Activated CD4-positive, alpha-beta memory T cell treated with anti-CD3 and anti-CD28 coated beads, Interleukin-2, amount 10 ng/mL, durations not matched to agents 7 days and 5 days (primary cell): ENCODE results near the gene PPP1R11. TPM values are rescaled to one million over a fixed set of nuclear protein-coding genes. Genes with fewer than 3 reads are reported as not detected.
"Not testable (repeated sequence)": the region's sequence is repeated elsewhere in the genome, so short reads cannot be mapped to it uniquely, and the experiment has no call there.

Experiments
- CTCF ChIA-PET: fragments of 350-600 bp; sonication (Branson Sonifier 250); formaldehyde crosslinking; loops from one replicate; lab custom pipeline; 2021; ENCODE audit warnings: antibody characterized with exemption, inconsistent platforms; lab: Charles Lee
- POLR2A ChIA-PET: fragments of 350-600 bp; sonication (Branson Sonifier 250); formaldehyde crosslinking; loops from one replicate; lab custom pipeline; 2021; ENCODE audit warnings: antibody characterized with exemption; lab: Charles Lee
- DNase-seq: peaks from one replicate; pipeline ENCODE4 v3.0.0-alpha.2; 2020
- H3K27ac Mint-ChIP-seq: one replicate; pipeline ENCODE4 v1.8.0; 2021; ENCODE audit warnings: mild to moderate bottlenecking, mixed read lengths
- H3K27me3 Mint-ChIP-seq: one replicate; pipeline ENCODE4 v1.8.0; 2021; ENCODE audit warnings: mixed read lengths
- H3K36me3 Mint-ChIP-seq: one replicate; pipeline ENCODE4 v1.8.0; 2021; ENCODE audit warnings: low read depth, mixed read lengths
- H3K4me1 Mint-ChIP-seq: one replicate; pipeline ENCODE4 v1.8.0; 2021; ENCODE audit warnings: mixed read lengths
- H3K4me3 Mint-ChIP-seq: one replicate; pipeline ENCODE4 v1.8.0; 2021; ENCODE audit warnings: mild to moderate bottlenecking, mixed read lengths
- H3K9me3 Mint-ChIP-seq: one replicate; pipeline ENCODE4 v1.8.0; 2021; ENCODE audit warnings: mixed read lengths
- total RNA-seq, 2 experiments: library from RNA; stranded (reverse); gene quantifications; one replicate each; pipeline ENCODE4 v1.2.3, GENCODE V29; 2021

The PPP1R11 gene
- total RNA-seq, 2 experiments from 2014 or later = 62.5 to 62.6 TPM

DNA sequence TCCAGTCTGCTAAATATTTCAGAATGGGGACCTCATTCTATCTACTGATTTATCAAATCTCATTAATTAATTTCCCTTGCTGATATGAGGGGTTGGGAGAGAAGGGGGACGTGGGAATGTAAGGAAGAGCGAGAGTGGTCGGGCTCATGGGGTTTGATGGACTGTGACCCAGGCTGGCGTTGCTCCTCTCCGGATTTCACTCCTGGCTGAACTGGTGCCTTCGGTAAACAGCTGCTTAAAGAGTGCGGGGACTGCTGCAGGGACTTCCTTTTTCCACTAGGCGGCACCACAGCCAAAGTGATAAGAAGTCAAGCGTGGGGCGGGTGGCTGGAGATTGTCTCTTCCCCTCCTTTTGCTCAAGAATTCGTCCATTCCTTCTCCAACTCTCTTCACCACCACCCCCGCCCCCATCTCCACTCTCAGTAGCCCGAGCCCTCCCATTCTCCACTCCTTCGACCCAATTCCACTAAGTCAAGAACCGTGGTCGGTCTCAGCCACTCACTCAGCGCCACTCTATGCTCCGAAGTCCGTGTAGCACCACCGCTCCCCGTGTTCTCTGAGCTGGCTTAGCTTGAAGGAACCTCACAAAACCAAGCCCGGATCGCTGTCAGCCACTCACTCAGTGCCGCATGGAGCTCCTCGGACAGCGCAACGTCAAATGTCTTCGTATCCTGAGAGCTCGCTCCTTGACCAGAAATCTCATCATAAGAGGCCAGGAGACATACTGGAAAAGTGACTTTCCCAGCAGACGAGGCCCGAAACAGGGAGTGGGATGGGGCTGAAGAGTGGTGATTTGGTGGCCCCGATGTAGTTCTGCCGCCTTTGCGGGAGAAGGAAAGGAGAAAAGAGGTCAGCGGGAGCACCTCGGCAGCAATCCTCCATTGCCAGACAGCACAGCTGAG lies 36.2 kb downstream of the PPP1R11 start:
- Mint-ChIP-seq H3K27ac (peak overlapping the region; percentile 16), H3K4me3 (peak overlapping the region; percentile 75), H3K9me3 (no peaks in the 10 kb centered on the region), H3K4me1 (peaks cover 42% of the 10 kb centered on the region), H3K36me3 (no peaks in the 10 kb centered on the region), H3K27me3 (peaks cover 61% of the 10 kb centered on the region)
- ChIA-PET POLR2A (interaction anchor here (0.9 to 3.6 kb wide), 8 partner anchors 26 to 255 kb away, joined by 3 to 27 read pairs (median 4); partner anchors contain the start of genes POLR1H and PPP1R11), CTCF (interaction anchor here (0.5 to 6.3 kb wide), 25 partner anchors 9 to 449 kb away, joined by 3 to 186 read pairs (median 6); partner anchors contain the start of genes POLR1H and PPP1R11)
- DNase-seq = peak; percentile 87

DNA sequence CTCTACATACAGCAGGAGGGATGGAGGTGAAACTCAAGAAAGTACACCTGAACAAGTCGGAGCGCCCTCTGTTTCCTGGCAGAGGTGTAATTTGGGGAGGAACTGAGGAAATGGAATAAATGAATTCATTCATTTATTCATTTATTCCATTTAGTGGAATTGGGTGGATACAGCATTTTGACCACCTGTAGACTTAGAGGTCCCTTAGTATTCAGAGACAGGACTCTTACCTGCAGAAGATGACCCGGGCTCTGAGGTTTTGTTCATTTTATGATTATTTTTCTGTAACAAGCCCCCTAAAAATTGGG lies 36.8 kb downstream of the PPP1R11 start:
- DNase-seq = no peak
- H3K9me3 Mint-ChIP-seq = no peaks in the 10 kb centered on the region
- H3K4me3 Mint-ChIP-seq = peak overlapping the region; percentile 75
- peaks cover 39% of the 10 kb centered on the region for H3K4me1 Mint-ChIP-seq
- H3K36me3 Mint-ChIP-seq = no peaks in the 10 kb centered on the region
- ChIA-PET POLR2A (interaction anchor here (0.7 to 3.6 kb wide), 8 partner anchors 26 to 216 kb away, joined by 3 to 27 read pairs (median 4); partner anchors contain the start of genes POLR1H, PPP1R11 and TRIM26), CTCF (interaction anchor here (0.5 to 6.3 kb wide), 22 partner anchors 8 to 295 kb away, joined by 3 to 186 read pairs (median 8); partner anchors contain the start of genes POLR1H and PPP1R11)
- peaks cover 59% of the 10 kb centered on the region for H3K27me3 Mint-ChIP-seq
- H3K27ac Mint-ChIP-seq = no peak overlapping the region

DNA sequence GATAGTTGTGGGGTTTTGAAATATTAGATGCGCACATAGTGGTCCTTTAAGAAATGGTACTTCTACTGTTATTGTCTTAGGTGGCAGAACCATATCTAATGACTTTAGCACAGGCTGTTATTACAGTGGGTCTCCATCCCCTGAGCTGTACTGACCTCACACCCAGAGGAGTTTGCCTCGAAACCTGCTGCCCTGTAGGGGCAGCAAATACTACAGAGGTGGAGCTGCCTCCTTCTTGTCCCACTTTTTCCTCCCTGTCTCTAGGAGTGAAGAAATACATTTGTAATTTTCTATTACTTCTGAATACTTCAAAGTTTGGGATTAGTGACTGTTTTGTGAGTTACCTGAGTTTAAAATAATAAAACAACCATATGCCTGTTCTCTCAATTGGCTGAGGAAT lies 37.7 kb downstream of the PPP1R11 start:
- H3K36me3 Mint-ChIP-seq = no peaks in the 10 kb centered on the region
- peaks cover 39% of the 10 kb centered on the region for H3K4me1 Mint-ChIP-seq
- DNase-seq = no peak
- H3K27ac Mint-ChIP-seq = no peak overlapping the region
- ChIA-PET CTCF (interaction anchor here (0.6 to 6.3 kb wide), 7 partner anchors 11 to 71 kb away, joined by 3 to 186 read pairs (median 3); partner anchors contain the start of gene PPP1R11), POLR2A (interaction anchor here (0.7 to 1.6 kb wide), 5 partner anchors 10 to 109 kb away, joined by 3 read pairs; partner anchors contain the start of genes POLR1H and TRIM26)
- no peaks in the 10 kb centered on the region for H3K9me3 Mint-ChIP-seq
- no peak overlapping the region for H3K4me3 Mint-ChIP-seq
- H3K27me3 Mint-ChIP-seq = peaks cover 56% of the 10 kb centered on the region

DNA sequence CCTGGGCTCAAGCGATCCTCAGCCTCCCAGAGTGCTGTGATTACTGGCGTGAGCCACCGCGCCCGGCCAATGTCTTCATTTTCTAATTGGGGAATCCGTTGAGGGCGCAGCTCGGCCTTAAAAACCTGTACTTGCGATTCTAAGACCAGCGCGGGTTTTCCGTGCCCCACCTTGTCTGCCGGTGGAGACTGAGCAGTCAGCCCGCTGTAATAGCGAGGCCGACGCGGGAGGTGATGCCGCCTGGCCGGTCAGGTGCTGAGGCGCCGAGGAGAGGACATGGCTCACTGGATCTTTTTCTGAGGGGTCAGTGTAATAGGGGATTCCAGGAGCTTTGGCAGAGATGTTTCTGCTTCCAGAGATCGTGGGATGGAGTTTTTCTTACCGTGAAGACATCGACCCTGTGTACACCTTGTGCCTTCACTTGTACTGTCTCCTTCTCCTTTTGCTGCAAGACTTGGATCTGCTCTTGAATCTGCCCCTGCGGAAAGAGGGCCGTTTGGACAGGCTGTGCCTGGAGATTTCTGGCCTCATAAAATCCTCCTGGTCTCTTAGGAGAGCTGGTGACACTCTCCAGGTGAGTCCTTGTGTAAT lies 44.4 kb downstream of the PPP1R11 start:
- Mint-ChIP-seq H3K27me3 (peaks cover 53% of the 10 kb centered on the region), H3K4me1 (peaks cover 11% of the 10 kb centered on the region), H3K36me3 (no peaks in the 10 kb centered on the region), H3K27ac (no peak overlapping the region), H3K9me3 (no peaks in the 10 kb centered on the region), H3K4me3 (no peak overlapping the region)
- ChIA-PET POLR2A (no interaction called here), CTCF (interaction anchor here (1.7 to 3.5 kb wide), 2 partner anchors 8 to 20 kb away, joined by 8 to 16 read pairs; no protein-coding TSS in a partner anchor)
- no peak for DNase-seq

DNA sequence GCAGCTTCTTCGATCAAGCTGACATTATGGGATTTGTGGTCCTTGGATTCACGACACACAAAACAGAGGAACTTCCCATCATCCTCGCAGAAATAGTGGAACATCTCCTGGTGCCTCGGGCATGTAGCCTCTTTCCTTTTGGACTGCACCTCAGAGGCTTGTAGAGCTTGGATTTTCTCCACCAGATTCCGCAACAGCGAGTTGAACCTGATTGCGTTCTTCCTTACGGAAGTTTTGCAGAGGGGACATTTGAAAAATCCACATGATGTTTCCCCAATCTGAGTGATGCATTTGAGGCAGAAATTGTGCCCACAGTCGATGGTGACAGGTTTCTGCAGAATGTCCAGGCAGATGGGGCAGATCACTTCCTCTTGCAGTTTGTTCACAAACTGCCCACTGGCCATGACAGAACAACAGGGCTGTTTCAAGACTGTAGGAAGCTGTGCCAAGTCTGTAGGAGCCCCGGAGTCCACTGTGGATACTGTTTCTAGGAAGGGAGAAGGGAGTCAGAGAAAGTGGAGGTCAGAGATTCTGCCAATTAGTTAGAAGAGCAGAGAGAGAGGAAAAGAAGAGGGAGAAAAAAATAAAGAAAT lies 45.5 kb downstream of the PPP1R11 start:
- peaks cover 11% of the 10 kb centered on the region for H3K4me1 Mint-ChIP-seq
- ChIA-PET CTCF (interaction anchor here (1.4 to 3.5 kb wide), 3 partner anchors 9 to 19 kb away, joined by 4 to 16 read pairs (median 8); no protein-coding TSS in a partner anchor), POLR2A (no interaction called here)
- H3K27me3 Mint-ChIP-seq = peaks cover 53% of the 10 kb centered on the region
- no peak overlapping the region for H3K27ac Mint-ChIP-seq
- no peak for DNase-seq
- H3K9me3 Mint-ChIP-seq = no peaks in the 10 kb centered on the region
- H3K4me3 Mint-ChIP-seq = no peak overlapping the region
- no peaks in the 10 kb centered on the region for H3K36me3 Mint-ChIP-seq

DNA sequence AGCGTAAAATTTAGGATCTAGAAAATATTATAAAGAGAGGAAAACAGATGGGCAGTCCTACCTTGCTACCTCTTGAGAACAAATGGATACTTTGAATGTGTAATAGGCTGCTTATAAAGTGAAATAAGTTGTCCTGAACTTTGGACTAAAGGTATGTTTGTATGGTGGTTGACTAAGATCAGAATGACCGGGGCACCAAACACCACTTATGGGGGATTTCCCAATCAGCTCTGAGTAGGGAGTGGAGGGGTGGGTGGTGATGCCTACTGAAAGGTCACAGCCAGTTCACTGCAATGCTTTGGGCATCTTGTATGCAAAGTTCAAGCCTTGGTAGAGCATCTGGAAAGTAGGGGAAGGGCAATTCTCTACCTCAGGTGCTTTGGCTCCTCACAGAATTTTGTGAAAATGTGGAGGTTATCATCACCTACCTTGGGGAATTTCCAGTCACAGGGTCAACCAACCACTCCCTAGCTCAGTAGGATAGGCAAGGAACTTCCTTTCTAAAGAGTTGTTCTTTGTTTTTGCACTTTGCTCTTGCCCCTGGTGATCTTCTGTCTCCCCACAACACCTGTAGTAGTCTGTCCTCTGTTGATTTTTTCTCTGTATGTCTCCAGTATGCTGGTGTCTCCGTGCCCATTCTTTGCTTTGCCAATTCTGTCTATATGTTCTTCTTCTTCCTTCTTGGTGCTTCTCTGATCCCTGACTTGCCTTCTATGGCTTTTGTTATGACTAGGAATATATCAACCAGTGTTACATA lies 46.2 kb downstream of the PPP1R11 start, which contains the start of gene TRIM31:
Gene TRIM31, minus strand, starts transcription at position 88 of the 757 bp plus-strand sequence. CDS start 285 bp downstream, outside the sequence.
- Mint-ChIP-seq H3K4me3 (no peak within 1 kb of the TSS), H3K36me3 (no peaks in the 10 kb centered on the region), H3K27me3 (peaks cover 50% of the 10 kb centered on the region), H3K9me3 (no peaks in the 10 kb centered on the region), H3K27ac (no peak within 1 kb of the TSS), H3K4me1 (peaks cover 8% of the 10 kb centered on the region)
- DNase-seq = no peak
- POLR2A ChIA-PET = no interaction called here
- CTCF ChIA-PET = interaction anchor here (1.4 to 3.5 kb wide), 3 partner anchors 10 to 18 kb away, joined by 4 to 16 read pairs (median 8); no protein-coding TSS in a partner anchor

DNA sequence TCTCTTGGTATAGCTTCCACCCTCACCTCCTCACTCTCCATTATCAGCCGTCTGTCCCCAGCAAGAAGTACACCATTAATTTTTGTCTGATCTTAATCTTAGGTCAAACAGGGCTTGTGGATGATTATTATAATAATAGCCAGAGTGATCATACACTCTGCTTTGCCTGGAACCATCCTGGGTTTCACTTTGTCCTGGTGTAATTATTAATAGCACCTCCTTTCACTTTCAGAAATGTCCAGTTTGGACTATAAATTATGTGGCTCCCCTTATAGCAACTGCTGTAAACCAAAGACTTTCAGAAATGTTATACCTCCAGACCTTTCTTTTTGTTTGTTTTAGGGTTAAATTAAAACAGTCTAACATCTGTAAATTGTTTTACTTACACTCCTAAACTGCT lies 46.8 kb downstream of the PPP1R11 start:
- ChIA-PET CTCF (interaction anchor here (1.4 to 3.5 kb wide), 2 partner anchors 16 to 18 kb away, joined by 4 to 16 read pairs; no protein-coding TSS in a partner anchor), POLR2A (no interaction called here)
- H3K9me3 Mint-ChIP-seq = no peaks in the 10 kb centered on the region

DNA sequence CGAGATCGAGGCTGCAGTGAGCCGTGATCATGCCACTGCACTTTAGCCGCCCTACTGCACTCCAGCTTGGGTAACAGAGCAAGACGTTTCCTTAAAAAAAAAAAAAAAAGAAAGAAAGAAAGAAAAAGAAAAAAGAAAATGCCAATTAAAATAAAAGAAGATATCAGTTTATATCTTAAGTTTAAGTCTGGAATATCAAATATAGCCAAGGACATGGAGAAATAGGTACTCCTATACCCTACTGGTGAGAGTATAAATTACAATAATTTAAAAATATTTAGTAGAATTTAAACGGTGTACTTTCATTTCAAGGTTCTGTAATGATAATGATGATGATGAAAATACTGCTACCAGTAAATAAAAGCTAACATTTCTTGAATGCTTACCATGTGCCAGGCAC lies 49.7 kb downstream of the PPP1R11 start:
- DNase-seq = no peak
- peaks cover 8% of the 10 kb centered on the region for H3K4me1 Mint-ChIP-seq
- no peaks in the 10 kb centered on the region for H3K9me3 Mint-ChIP-seq
- H3K36me3 Mint-ChIP-seq = no peaks in the 10 kb centered on the region
- H3K4me3 Mint-ChIP-seq = no peak overlapping the region
- ChIA-PET POLR2A (no interaction called here), CTCF (interaction anchor here (0.6 to 2.5 kb wide), 3 partner anchors 11 to 296 kb away, joined by 3 to 10 read pairs (median 3); no protein-coding TSS in a partner anchor)
- H3K27me3 Mint-ChIP-seq = peaks cover 32% of the 10 kb centered on the region
- no peak overlapping the region for H3K27ac Mint-ChIP-seq

More for the DNA sequence above, 46.8 kb downstream of the PPP1R11 start:
- peaks cover 8% of the 10 kb centered on the region for H3K4me1 Mint-ChIP-seq
- no peak overlapping the region for H3K4me3 Mint-ChIP-seq
- no peak for DNase-seq
- no peaks in the 10 kb centered on the region for H3K36me3 Mint-ChIP-seq
- no peak overlapping the region for H3K27ac Mint-ChIP-seq
- peaks cover 47% of the 10 kb centered on the region for H3K27me3 Mint-ChIP-seq

DNA sequence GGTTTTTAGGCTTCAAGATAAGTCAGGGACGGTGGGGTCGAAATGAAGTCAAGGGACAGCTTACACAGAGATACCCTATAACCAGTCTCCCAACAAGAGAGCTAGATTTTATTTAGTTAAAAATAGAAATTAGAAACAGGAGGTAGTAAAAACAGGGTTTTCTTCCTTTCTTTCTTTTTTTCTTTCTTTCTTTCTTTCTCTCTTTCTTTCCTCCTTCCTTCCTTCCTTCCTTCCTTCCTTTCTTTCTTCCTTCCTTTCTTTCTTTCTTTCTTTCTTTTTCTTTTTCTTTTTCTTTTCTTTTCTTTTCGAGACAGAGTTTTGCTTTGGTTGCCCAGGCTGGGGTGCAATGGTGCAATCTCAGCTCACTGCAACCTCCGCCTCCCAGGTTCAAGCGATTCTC lies 51.7 kb downstream of the PPP1R11 start:
- H3K4me1 Mint-ChIP-seq, H3K27ac Mint-ChIP-seq, DNase-seq, H3K4me3 Mint-ChIP-seq, H3K9me3 Mint-ChIP-seq, H3K36me3 Mint-ChIP-seq, POLR2A ChIA-PET: not testable (repeated sequence)
- CTCF ChIA-PET = interaction anchor here (1.0 kb wide), 1 partner anchor 14 kb away, joined by 4 read pairs; no protein-coding TSS in a partner anchor
- peaks cover 25% of the 10 kb centered on the region for H3K27me3 Mint-ChIP-seq
